Ectodermal cell (in vitro differentiated cells): ENCODE results near the gene RAB40C.

Experiments
- H3K27ac ChIP-seq: 2 replicates; pipeline ENCODE4 v1.7.0; 2013; ENCODE audit warnings: mild to moderate bottlenecking, low read depth, low read length; ENCODE audit not compliant: insufficient read depth, poor library complexity, severe bottlenecking
- H3K27me3 ChIP-seq: 2 replicates; pipeline ENCODE4 v1.7.0; 2013; ENCODE audit warnings: mild to moderate bottlenecking, low read length; ENCODE audit not compliant: insufficient read depth, control insufficient read depth, poor library complexity, severe bottlenecking
- H3K36me3 ChIP-seq: one replicate; pipeline ENCODE4 v1.7.0; 2013; ENCODE audit warnings: low read length; ENCODE audit not compliant: control insufficient read depth, insufficient read depth
- H3K4me1 ChIP-seq: one replicate; pipeline ENCODE4 v1.7.0; 2013; ENCODE audit warnings: low read length; ENCODE audit not compliant: control insufficient read depth, insufficient read depth
- H3K4me3 ChIP-seq: 2 replicates; pipeline ENCODE4 v1.7.0; 2013; ENCODE audit warnings: low read depth, low read length, control low read depth; ENCODE audit not compliant: insufficient read depth
- H3K9me3 ChIP-seq: 2 replicates; pipeline ENCODE4 v1.7.0; 2013; ENCODE audit warnings: mild to moderate bottlenecking, low read length, moderate library complexity; ENCODE audit not compliant: control insufficient read depth
- WGBS, 2 experiments: methylation state at CpG; one replicate each; pipeline ENCODE4 v1.1.7; 2013; ENCODE audit warnings: missing lambda C conversion rate in 2 of 2; 5-methylcytosine and 5-hydroxymethylcytosine counted together

The RAB40C gene

GRCh38 chr16:583470-583814, 6.4 kb upstream of the RAB40C start:
- Histone ChIP-seq H3K4me1 (peaks cover 7% of the 10 kb centered on the region), H3K4me3 (no peak overlapping the region), H3K36me3 (no peaks in the 10 kb centered on the region), H3K9me3 (no peaks in the 10 kb centered on the region), H3K27ac (no peak overlapping the region), H3K27me3 (peaks cover 34% of the 10 kb centered on the region)
- 26 to 28% methylated on average over 16 of the region's 16 CpGs for WGBS, 2 experiments

- WGBS, 2 experiments = 52 to 57% methylated on average over 38 of the region's 38 CpGs
- Histone ChIP-seq H3K27me3 (peaks cover 34% of the 10 kb centered on the region), H3K9me3 (no peaks in the 10 kb centered on the region), H3K36me3 (no peaks in the 10 kb centered on the region), H3K4me1 (peaks cover 7% of the 10 kb centered on the region), H3K4me3 (no peak overlapping the region), H3K27ac (no peak overlapping the region)
These were observed 5.9 kb upstream of the RAB40C start for GRCh38 chr16:583815-584591.

GRCh38 chr16:585351-585750, 4.5 kb upstream of the RAB40C start:
- H3K4me1 ChIP-seq = peaks cover 7% of the 10 kb centered on the region
- H3K27ac ChIP-seq = no peak overlapping the region
- H3K27me3 ChIP-seq = peaks cover 34% of the 10 kb centered on the region
- H3K36me3 ChIP-seq = no peaks in the 10 kb centered on the region
- no peaks in the 10 kb centered on the region for H3K9me3 ChIP-seq
- H3K4me3 ChIP-seq = no peak overlapping the region
- 47 to 57% methylated on average over 10 of the region's 10 CpGs for WGBS, 2 experiments

- Histone ChIP-seq H3K9me3 (no peaks in the 10 kb centered on the region), H3K27ac (no peak overlapping the region), H3K36me3 (no peaks in the 10 kb centered on the region), H3K4me3 (no peak overlapping the region), H3K4me1 (peaks cover 13% of the 10 kb centered on the region), H3K27me3 (peaks cover 42% of the 10 kb centered on the region)
- 72 to 74% methylated on average over 16 of the region's 16 CpGs for WGBS, 2 experiments
These were observed 3.7 kb upstream of the RAB40C start for GRCh38 chr16:586047-586644.

- Histone ChIP-seq H3K4me1 (peaks cover 15% of the 10 kb centered on the region), H3K27me3 (peaks cover 44% of the 10 kb centered on the region), H3K4me3 (no peak overlapping the region), H3K9me3 (no peaks in the 10 kb centered on the region), H3K27ac (no peak overlapping the region), H3K36me3 (no peaks in the 10 kb centered on the region)
- WGBS, 2 experiments = 90 to 94% methylated on average over 14 of the region's 14 CpGs
These were observed 2.9 kb upstream of the RAB40C start for GRCh38 chr16:586645-587590.

- no peaks in the 10 kb centered on the region for H3K9me3 ChIP-seq
- peaks cover 42% of the 10 kb centered on the region for H3K27me3 ChIP-seq
- no peaks in the 10 kb centered on the region for H3K36me3 ChIP-seq
- peak overlapping the region; percentile 87 for H3K27ac ChIP-seq
- H3K4me1 ChIP-seq = peaks cover 12% of the 10 kb centered on the region
- WGBS, 2 experiments = 1% methylated on average over 21 of the region's 21 CpGs
- peak overlapping the region; percentile 92 for H3K4me3 ChIP-seq
These were observed 1.3 kb upstream of the RAB40C start for GRCh38 chr16:588639-588888.

GRCh38 chr16:588889-589657, 793 bp upstream of the RAB40C start:
- H3K27me3 ChIP-seq = peaks cover 37% of the 10 kb centered on the region
- H3K4me3 ChIP-seq = peak overlapping the region; percentile 92
- WGBS, 2 experiments = 1% methylated on average over 107 of the region's 107 CpGs
- no peaks in the 10 kb centered on the region for H3K36me3 ChIP-seq
- H3K27ac ChIP-seq = peak overlapping the region; percentile 87
- H3K9me3 ChIP-seq = no peaks in the 10 kb centered on the region
- peaks cover 8% of the 10 kb centered on the region for H3K4me1 ChIP-seq

- H3K4me1 ChIP-seq = peaks cover 8% of the 10 kb centered on the region
- WGBS, 2 experiments = 2% methylated on average over 71 of the region's 71 CpGs
- no peak overlapping the region for H3K27ac ChIP-seq
These were observed 435 bp downstream of the RAB40C start for GRCh38 chr16:590188-590814.

GRCh38 chr16:590815-591200, 942 bp downstream of the RAB40C start:
- WGBS, 2 experiments = 77 to 79% methylated on average over 10 of the region's 10 CpGs
- H3K4me1 ChIP-seq = peaks cover 8% of the 10 kb centered on the region
- H3K27ac ChIP-seq = no peak overlapping the region

More at GRCh38 chr16:590188-590814, 435 bp downstream of the RAB40C start:
- Histone ChIP-seq H3K4me3 (peak overlapping the region; percentile 67), H3K36me3 (no peaks in the 10 kb centered on the region), H3K27me3 (peaks cover 28% of the 10 kb centered on the region), H3K9me3 (no peaks in the 10 kb centered on the region)

More at GRCh38 chr16:590815-591200, 942 bp downstream of the RAB40C start:
- Histone ChIP-seq H3K27me3 (peaks cover 23% of the 10 kb centered on the region), H3K9me3 (no peaks in the 10 kb centered on the region), H3K36me3 (no peaks in the 10 kb centered on the region), H3K4me3 (peak overlapping the region; percentile 67)
